Kidney (tissue), 14 donors: ENCODE results near the gene TNS4. TPM values are rescaled to one million over a fixed set of nuclear protein-coding genes. Genes with fewer than 3 reads are reported as not detected.

Source experiments
- DNase-seq, 5 donors: peaks; one replicate each; pipeline ENCODE4 v3.0.0-alpha.2; 2013 to 2020
- FAIRE-seq: peaks from 2 replicates; lab custom pipeline; 2012; peaks lifted over from hg19 to GRCh38; lab: Jason Lieb, UNC
- H3K27ac ChIP-seq, 2 donors: one replicate each; pipeline ENCODE4 v1.7.0; 2013; ENCODE audit warnings: low read depth in 2 of 2, low read length in 2 of 2, inconsistent platforms in 1 of 2
- H3K27me3 ChIP-seq: one replicate; pipeline ENCODE4 v1.7.1; 2013; ENCODE audit warnings: low read length, inconsistent platforms; ENCODE audit not compliant: control insufficient read depth, insufficient read depth
- H3K36me3 ChIP-seq, 3 donors: one replicate each; pipeline versions ENCODE4 v1.7.0 to v1.7.1; 2013; ENCODE audit warnings: low read length in 3 of 3, control low read depth in 1 of 3, inconsistent platforms in 1 of 3; ENCODE audit not compliant: insufficient read depth in 3 of 3, control insufficient read depth in 2 of 3
- H3K4me1 ChIP-seq, 3 donors: one replicate each; pipeline versions ENCODE4 v1.7.0 to v1.7.1; 2013; ENCODE audit warnings: low read length in 3 of 3, inconsistent platforms in 1 of 3, low read depth in 1 of 3; ENCODE audit not compliant: control insufficient read depth in 2 of 3, insufficient read depth in 2 of 3
- H3K4me3 ChIP-seq, 3 donors: one replicate each; pipeline versions ENCODE4 v1.7.0 to v1.8.1; 2013; ENCODE audit warnings: low read length in 3 of 3, control low read depth in 1 of 3, inconsistent platforms in 1 of 3
- H3K9ac ChIP-seq, 3 donors: one replicate each; pipeline versions ENCODE4 v1.7.0 to v1.7.1; 2013; ENCODE audit warnings: low read length in 3 of 3, control low read depth in 1 of 3, inconsistent platforms in 1 of 3
- H3K9me3 ChIP-seq, 3 donors: one replicate each; pipeline versions ENCODE4 v1.7.0 to v1.7.1; 2013; ENCODE audit warnings: low read length in 3 of 3, control low read depth in 1 of 3, inconsistent platforms in 1 of 3; ENCODE audit not compliant: control insufficient read depth in 2 of 3, insufficient read depth in 1 of 3
- intact Hi-C: fragments of 100-400 bp; cut with DNase I; formaldehyde crosslinking; loops from one replicate; pipeline ENCODE4 v1.11.1; 2022
- polyA plus RNA-seq: library from polyadenylated mRNA; stranded (reverse); fragments of 350-450 nt; fragmentation: Illumina TruSeq; extraction: RNeasy Lipid Tissue Mini Kit (QIAGEN cat#74804); gene quantifications from one replicate; pipeline ENCODE4 v1.2.3, GENCODE V29; 2014; ENCODE audit warnings: low read depth, low replicate concordance; ENCODE audit not compliant: insufficient read depth
- total RNA-seq: library from RNA; stranded (reverse); fragmentation: NEBNext Ultra II Directional; extraction: Animal tissue kit (Norgen Biotek cat#: 25700); gene quantifications from one replicate; pipeline ENCODE4 v1.2.1, GENCODE V29; 2021
- TF ChIP-seq, protein P1 (sequence below): IDR thresholded peaks from 3 replicates; pipeline ENCODE4 v1.5.1; 2012; ENCODE audit warnings: mild to moderate bottlenecking, moderate library complexity, borderline replicate concordance; ENCODE audit not compliant: insufficient read depth; ENCODE audit errors: extremely low read depth
- donor health status: control.
- donor health status: control.
- donor health status: control.
- donor health status: control.
- donor health status: control.
- donor health status: DM: yes; HTN: yes; CAD: no.
- donor health status: Normal renal cell carcinoma (clear cell type).

The TNS4 gene
- total and polyA plus RNA-seq, 2 donors from 2014 or later = 0.31 to 2.2 TPM

DNA sequence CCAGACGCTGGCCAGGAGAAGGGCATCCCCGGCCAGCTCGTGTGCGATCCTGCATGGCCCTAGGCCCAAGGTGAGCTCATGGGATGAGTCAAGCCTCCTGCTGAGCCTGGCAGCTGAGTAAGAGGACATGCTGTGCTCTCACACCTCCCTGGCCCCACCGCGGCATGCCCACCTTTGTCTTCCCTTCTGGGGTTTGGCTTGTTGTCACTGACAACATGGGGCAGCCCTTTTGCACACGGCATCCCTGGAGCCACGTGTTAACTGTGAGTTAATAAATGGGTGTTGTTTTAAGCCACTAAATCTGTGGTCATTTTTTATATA lies 8.9 kb upstream of the TNS4 start:
- Histone ChIP-seq H3K27ac (no peak overlapping the region), H3K4me1 (no peaks in the 10 kb centered on the region), H3K4me3 (no peak overlapping the region), H3K36me3 (no peaks in the 10 kb centered on the region), H3K27me3 (no peaks in the 10 kb centered on the region), H3K9ac (no peak overlapping the region), H3K9me3 (no peaks in the 10 kb centered on the region)
- FAIRE-seq = no peak
- TF ChIP-seq, protein P1, sequence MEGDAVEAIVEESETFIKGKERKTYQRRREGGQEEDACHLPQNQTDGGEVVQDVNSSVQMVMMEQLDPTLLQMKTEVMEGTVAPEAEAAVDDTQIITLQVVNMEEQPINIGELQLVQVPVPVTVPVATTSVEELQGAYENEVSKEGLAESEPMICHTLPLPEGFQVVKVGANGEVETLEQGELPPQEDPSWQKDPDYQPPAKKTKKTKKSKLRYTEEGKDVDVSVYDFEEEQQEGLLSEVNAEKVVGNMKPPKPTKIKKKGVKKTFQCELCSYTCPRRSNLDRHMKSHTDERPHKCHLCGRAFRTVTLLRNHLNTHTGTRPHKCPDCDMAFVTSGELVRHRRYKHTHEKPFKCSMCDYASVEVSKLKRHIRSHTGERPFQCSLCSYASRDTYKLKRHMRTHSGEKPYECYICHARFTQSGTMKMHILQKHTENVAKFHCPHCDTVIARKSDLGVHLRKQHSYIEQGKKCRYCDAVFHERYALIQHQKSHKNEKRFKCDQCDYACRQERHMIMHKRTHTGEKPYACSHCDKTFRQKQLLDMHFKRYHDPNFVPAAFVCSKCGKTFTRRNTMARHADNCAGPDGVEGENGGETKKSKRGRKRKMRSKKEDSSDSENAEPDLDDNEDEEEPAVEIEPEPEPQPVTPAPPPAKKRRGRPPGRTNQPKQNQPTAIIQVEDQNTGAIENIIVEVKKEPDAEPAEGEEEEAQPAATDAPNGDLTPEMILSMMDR = no peak
- intact Hi-C loops = no loop called here
- no peak for DNase-seq

DNA sequence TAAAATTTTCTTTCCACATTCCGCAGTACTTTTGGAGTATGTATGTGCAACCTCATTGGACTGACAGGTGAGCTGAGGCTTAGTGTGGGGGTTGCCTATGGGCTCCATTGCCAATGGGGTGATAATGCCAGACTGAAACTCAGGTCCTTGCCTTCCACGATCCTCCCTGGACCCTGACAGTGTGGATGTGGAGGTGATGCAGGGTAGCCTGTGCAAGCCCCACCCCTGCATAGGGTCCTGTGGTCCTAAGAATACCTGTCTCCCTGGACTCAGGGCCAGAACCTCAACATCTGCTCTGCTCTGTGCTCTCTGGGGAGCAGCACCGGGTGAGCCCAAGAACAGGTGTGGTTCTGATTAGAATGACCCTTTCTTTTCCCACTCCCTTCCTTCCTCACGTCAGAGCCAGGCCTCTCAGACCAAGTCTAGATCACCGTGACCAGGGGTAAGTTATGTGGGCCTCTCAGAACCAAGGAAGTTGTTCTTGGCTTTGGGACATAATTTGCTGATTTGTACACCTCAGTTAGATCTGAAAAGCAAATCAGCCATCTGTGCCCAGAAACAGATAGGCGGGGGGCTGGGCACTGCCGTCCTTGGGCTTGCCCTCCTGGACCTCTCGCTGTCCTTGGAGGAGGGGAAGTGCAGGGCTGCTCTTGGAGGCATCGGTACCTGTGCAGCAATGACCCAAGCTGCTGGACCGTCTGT lies 8.4 kb upstream of the TNS4 start:
- no peak overlapping the region for H3K9ac ChIP-seq
- H3K4me1 ChIP-seq = no peaks in the 10 kb centered on the region
- H3K4me3 ChIP-seq = no peak overlapping the region
- no peaks in the 10 kb centered on the region for H3K27me3 ChIP-seq
- H3K27ac ChIP-seq = no peak overlapping the region
- no peaks in the 10 kb centered on the region for H3K36me3 ChIP-seq
- TF ChIP-seq, protein P1 = no peak
- H3K9me3 ChIP-seq = no peaks in the 10 kb centered on the region
- FAIRE-seq = no peak
- no peak for DNase-seq
- intact Hi-C loops = no loop called here

DNA sequence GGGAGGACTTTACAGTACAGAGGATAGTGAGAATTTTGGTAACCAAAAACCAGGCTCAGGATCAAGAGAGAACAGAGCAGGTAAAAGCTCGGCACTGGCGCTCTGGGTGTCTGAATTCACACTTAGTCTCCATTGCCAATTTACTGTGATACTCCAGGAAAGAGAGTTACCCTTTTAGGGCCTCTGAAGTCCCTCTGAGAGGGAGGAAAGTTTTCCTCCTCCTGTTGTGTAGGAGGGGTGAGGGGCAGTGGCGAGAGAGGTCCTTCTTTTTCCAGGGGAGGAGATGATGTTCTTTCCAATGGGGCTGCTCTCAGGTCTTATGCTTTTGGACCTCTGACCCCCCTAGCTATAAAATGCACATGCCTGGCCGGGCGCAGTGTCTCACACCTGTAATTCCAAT lies 5.4 kb upstream of the TNS4 start:
- TF ChIP-seq, protein P1 = no peak
- no peak overlapping the region for H3K4me3 ChIP-seq
- no peaks in the 10 kb centered on the region for H3K9me3 ChIP-seq
- intact Hi-C loops = no loop called here
- peak in 3 of 5 donors; percentile 43 to 63 (median 52) for DNase-seq
- no peaks in the 10 kb centered on the region for H3K4me1 ChIP-seq
- no peaks in the 10 kb centered on the region for H3K27me3 ChIP-seq
- H3K36me3 ChIP-seq = no peaks in the 10 kb centered on the region
- H3K27ac ChIP-seq = no peak overlapping the region
- H3K9ac ChIP-seq = no peak overlapping the region
- no peak for FAIRE-seq

DNA sequence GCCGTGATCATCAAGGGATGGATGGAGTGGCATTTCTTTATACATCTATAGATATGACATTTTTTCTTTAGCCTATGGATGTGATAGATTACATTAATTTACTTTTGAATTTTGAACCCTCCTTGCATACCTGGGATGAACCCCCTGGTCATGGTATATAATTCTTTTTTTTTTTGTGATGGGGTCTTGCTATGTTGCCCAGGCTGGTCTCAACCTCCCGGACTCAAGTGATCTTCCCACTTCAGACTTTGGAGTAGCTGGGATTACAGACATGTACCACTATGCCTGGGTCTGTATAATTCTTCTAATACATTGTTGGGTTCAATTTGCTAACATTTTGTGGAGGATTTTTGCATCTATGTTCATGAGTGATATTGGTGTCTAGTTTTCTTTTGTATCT lies 1.7 kb upstream of the TNS4 start:
- FAIRE-seq = no peak
- no peaks in the 10 kb centered on the region for H3K36me3 ChIP-seq

More for the DNA sequence above, 1.7 kb upstream of the TNS4 start:
- no peak for DNase-seq
- intact Hi-C loops = no loop called here
- no peaks in the 10 kb centered on the region for H3K27me3 ChIP-seq
- TF ChIP-seq, protein P1 = no peak
- H3K27ac ChIP-seq = no peak overlapping the region
- H3K4me3 ChIP-seq = no peak overlapping the region
- no peak overlapping the region for H3K9ac ChIP-seq
- H3K9me3 ChIP-seq = no peaks in the 10 kb centered on the region
- H3K4me1 ChIP-seq = peaks cover 0 to 9% (median 7%) of the 10 kb centered on the region in 3 donors
